ENCODE data around the gene DDX10. TPM values are rescaled to one million over a fixed set of nuclear protein-coding genes. Genes with fewer than 3 reads are reported as not detected.

Gene DDX10
- total RNA-seq, 1 donor from 2014 or later = 34.7 TPM

DNA sequence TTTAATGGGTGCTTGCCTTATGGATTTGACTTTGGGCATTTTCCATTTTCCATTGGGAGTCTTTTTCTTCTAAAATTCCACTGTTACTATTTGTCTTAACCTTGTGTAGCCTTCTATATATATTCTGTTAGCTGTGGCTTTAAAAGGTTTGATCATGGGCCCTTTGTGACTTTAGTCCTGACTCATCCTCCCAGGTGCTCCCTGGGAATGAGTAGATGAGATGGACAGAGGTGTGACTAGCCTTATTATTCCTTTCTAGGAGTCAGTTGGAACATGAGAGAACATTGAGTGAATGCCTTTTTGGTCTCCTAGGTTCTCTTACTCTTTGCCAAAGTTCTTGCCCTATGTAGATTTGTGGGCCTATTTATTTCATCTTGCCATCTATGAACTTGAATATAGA is 39.0 kb downstream of the DDX10 start:
- TF ChIP-seq, protein P1, sequence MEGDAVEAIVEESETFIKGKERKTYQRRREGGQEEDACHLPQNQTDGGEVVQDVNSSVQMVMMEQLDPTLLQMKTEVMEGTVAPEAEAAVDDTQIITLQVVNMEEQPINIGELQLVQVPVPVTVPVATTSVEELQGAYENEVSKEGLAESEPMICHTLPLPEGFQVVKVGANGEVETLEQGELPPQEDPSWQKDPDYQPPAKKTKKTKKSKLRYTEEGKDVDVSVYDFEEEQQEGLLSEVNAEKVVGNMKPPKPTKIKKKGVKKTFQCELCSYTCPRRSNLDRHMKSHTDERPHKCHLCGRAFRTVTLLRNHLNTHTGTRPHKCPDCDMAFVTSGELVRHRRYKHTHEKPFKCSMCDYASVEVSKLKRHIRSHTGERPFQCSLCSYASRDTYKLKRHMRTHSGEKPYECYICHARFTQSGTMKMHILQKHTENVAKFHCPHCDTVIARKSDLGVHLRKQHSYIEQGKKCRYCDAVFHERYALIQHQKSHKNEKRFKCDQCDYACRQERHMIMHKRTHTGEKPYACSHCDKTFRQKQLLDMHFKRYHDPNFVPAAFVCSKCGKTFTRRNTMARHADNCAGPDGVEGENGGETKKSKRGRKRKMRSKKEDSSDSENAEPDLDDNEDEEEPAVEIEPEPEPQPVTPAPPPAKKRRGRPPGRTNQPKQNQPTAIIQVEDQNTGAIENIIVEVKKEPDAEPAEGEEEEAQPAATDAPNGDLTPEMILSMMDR (conservative IDR thresholded peaks at IDR 0.05) = no peak
- no peak overlapping the region for H3K27ac Mint-ChIP-seq
- peaks cover 1% of the 10 kb centered on the region for H3K4me1 Mint-ChIP-seq (ENCODE audit: unreplicated experiment)
- H3K27me3 Mint-ChIP-seq = no peaks in the 10 kb centered on the region
- H3K4me3 Mint-ChIP-seq = no peak overlapping the region
- H3K9me3 Mint-ChIP-seq = peaks cover 8% of the 10 kb centered on the region
- no peak for DNase-seq (ENCODE audit: extremely low spot score, unreplicated experiment)
- H3K36me3 Mint-ChIP-seq = peaks cover 71% of the 10 kb centered on the region

DNA sequence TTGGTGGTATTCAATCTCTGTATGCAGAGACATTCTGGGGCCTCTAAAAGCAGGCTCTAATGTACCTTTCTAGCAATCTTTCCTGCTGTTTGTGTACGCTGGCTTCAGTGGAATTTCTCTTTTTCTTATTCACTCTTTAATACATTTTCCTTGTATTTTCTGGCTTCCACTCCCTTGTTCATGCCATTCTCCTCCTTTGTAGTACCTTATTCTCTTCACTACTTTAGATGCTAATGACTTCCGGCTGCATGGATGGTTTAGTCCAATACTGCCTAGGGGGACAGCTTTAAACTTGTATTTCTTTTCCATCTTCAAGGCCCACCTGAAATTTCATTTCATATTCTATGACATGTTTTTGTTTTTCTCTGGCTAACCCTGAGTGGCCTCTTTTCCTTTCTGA is 40.2 kb downstream of the DDX10 start:
- Mint-ChIP-seq H3K9me3 (peaks cover 11% of the 10 kb centered on the region), H3K27me3 (no peaks in the 10 kb centered on the region), H3K27ac (no peak overlapping the region), H3K4me3 (no peak overlapping the region), H3K4me1 (ENCODE audit: unreplicated experiment) (no peaks in the 10 kb centered on the region), H3K36me3 (peaks cover 76% of the 10 kb centered on the region)
- DNase-seq (ENCODE audit: extremely low spot score, unreplicated experiment) = no peak
- TF ChIP-seq, protein P1 (conservative IDR thresholded peaks at IDR 0.05) = no peak

DNA sequence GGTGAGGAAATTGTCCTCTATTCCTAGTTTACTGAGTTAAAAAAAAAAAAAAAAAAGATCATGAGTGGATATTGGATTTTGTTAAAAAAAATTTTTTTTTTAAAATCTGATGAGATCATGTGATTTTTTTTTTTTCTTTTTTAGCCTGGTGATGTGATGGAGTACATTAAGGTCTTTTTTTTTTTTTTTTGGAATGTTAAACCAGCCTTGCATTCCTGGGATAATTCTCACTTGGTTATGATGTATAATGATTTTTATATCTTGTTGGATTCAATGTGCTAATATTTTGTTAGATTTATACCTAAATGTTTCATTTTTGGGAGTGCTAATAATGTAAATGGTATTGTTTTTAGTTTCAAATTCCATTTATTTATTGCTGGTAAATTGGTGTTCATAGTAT is 43.3 kb downstream of the DDX10 start:
- no peak for DNase-seq (ENCODE audit: extremely low spot score, unreplicated experiment)
- Mint-ChIP-seq H3K4me1 (ENCODE audit: unreplicated experiment) (no peaks in the 10 kb centered on the region), H3K27ac (no peak overlapping the region), H3K27me3 (no peaks in the 10 kb centered on the region), H3K36me3 (peaks cover 83% of the 10 kb centered on the region), H3K4me3 (no peak overlapping the region), H3K9me3 (peaks cover 15% of the 10 kb centered on the region)
- TF ChIP-seq, protein P1 (conservative IDR thresholded peaks at IDR 0.05) = no peak

DNA sequence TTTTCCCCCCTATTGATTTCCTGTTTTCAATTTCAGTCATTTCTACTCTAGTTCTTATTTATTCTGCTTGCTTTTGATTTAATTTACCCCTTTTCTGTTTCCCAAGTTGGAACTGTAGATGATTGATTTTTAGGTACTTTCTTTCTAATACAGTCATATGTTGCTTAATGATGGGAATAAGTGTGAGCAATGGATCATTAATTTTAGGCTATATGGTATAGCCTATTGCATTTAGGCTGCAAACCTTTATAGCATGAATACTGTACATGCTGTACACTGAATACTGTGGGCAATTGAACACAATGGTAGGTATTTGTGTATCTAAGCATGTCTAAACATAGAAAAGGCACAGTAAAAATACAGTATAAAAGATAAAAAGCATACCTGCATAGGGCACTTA is 44.9 kb downstream of the DDX10 start:
- Mint-ChIP-seq H3K36me3 (peaks cover 78% of the 10 kb centered on the region), H3K4me1 (ENCODE audit: unreplicated experiment) (no peaks in the 10 kb centered on the region), H3K27ac (no peak overlapping the region), H3K4me3 (no peak overlapping the region), H3K9me3 (peaks cover 20% of the 10 kb centered on the region), H3K27me3 (no peaks in the 10 kb centered on the region)
- DNase-seq (ENCODE audit: extremely low spot score, unreplicated experiment) = no peak
- TF ChIP-seq, protein P1 (conservative IDR thresholded peaks at IDR 0.05) = no peak

DNA sequence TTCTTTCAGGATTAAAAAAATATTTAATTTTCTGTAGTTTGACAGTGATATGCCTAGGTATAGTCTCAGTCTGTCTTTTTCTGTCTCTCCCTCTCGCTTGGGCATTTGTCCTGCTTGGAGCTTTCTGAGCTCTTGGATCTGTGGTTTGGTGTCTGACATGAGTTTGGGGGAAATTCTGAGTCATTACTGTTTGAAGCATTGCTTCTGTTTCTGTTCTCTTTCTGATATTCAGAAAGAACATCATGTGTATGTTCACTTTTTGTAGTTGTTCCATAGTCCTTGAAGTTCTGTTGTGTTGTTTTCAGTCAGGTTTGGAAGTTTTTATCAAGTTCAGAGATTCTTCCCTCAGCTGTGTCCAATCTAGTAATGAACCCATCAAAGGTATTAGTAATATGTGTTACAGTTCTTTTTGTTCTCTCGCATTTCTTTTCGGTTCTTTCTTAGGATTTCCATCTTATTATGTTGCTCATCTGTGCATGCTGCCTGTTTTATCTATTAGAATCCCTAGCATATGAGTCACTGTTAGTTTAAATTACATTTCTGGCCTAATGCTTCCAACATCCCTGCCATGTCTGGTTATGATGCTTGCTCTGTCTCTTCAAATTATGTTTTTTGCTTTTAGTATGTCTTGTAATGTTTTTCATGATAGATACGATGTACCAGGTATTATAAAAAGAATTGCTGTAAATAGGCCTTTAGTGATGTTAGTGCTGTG is 48.4 kb downstream of the DDX10 start:
- no peaks in the 10 kb centered on the region for H3K27me3 Mint-ChIP-seq
- peaks cover 58% of the 10 kb centered on the region for H3K36me3 Mint-ChIP-seq
- H3K4me1 Mint-ChIP-seq (ENCODE audit: unreplicated experiment) = no peaks in the 10 kb centered on the region
- TF ChIP-seq, protein P1 (conservative IDR thresholded peaks at IDR 0.05) = no peak
- no peak overlapping the region for H3K27ac Mint-ChIP-seq
- no peak overlapping the region for H3K4me3 Mint-ChIP-seq
- H3K9me3 Mint-ChIP-seq = peaks cover 19% of the 10 kb centered on the region
- DNase-seq (ENCODE audit: extremely low spot score, unreplicated experiment) = no peak

All from type B pancreatic cell (in vitro differentiated cells).